Measurements from ENCODE around the gene SP2.

GRCh38 chr17:47973541-47973940 lies 77.5 kb downstream of the SP2 start:
- no peak for TF ChIP-seq EZH2 (IDR thresholded peaks at IDR 0.05)
- TF ChIP-seq EZH2phosphoT487 (IDR thresholded peaks at IDR 0.05; ENCODE audit: borderline replicate concordance), result no peak
- no peak for TF ChIP-seq POLR2A (IDR thresholded peaks at IDR 0.05; ENCODE audit: borderline replicate concordance, extremely low read depth, insufficient read depth, insufficient read length)
- TF ChIP-seq CTCF (IDR thresholded peaks at IDR 0.05 in 2 of 3, conservative IDR thresholded peaks at IDR 0.05 in 1 of 3; ENCODE audit: borderline replicate concordance in 1 of 3, insufficient read depth in 1 of 3, low read depth in 2 of 3, low read length in 2 of 3), result no peak
- no peak for TF ChIP-seq YY1 (IDR thresholded peaks at IDR 0.05; ENCODE audit: extremely low read depth, insufficient replicate concordance, low read depth, low read length)
